Adrenal gland (tissue), 12 donors: Measurements from ENCODE around the gene CXCL11. TPM values are rescaled to one million over a fixed set of nuclear protein-coding genes. Genes with fewer than 3 reads are reported as not detected.

Experiments
- DNase-seq, 7 donors: peaks; one replicate each; pipeline ENCODE4 v3.0.0-alpha.2; 2019 to 2020
- H3K27ac ChIP-seq, 5 donors: fragments of 200-600 bp; sonication (generic) in 4 of 5; 1 replicate in 3 of 5; 2 replicates in 2 of 5; pipeline versions ENCODE4 v1.5.1 to v1.8.0; 2016 to 2020; ENCODE audit warnings: mild to moderate bottlenecking in 1 of 5
- H3K27me3 ChIP-seq: fragments of 200-600 bp; 2 replicates; pipeline ENCODE4 v1.8.0; 2021
- H3K36me3 ChIP-seq, 2 donors: fragments of 200-600 bp; replicated peaks in 1 of 2; 1 replicate in 1 of 2; 2 replicates in 1 of 2; pipeline versions ENCODE4 v1.5.1 to v1.8.0; 2018 to 2022
- H3K4me1 ChIP-seq, 2 donors: fragments of 200-600 bp; replicated peaks in 1 of 2; 1 replicate in 1 of 2; 2 replicates in 1 of 2; pipeline versions ENCODE4 v1.5.1 to v1.8.0; 2018 to 2021
- H3K4me3 ChIP-seq, 4 donors: fragments of 200-600 bp; sonication (generic) in 3 of 4; one replicate each; pipeline ENCODE4 v1.5.1; 2016 to 2018
- H3K9me3 ChIP-seq, 3 donors: fragments of 200-600 bp; sonication (generic) in 1 of 3; replicated peaks in 1 of 3; 1 replicate in 2 of 3; 2 replicates in 1 of 3; pipeline versions ENCODE4 v1.5.1 to v1.8.0; 2016 to 2021
- POLR2A ChIP-seq, 2 donors: fragments of 450-650 bp; IDR thresholded peaks; one replicate each; pipeline ENCODE4 v1.6.1; 2017; ENCODE audit warnings: antibody characterized with exemption in 2 of 2, mild to moderate bottlenecking in 2 of 2, moderate library complexity in 1 of 2
- WGBS, 4 donors: extraction: QIAGEN DNeasy Blood & Tissue Kit in 2 of 4; methylation state at CpG; one replicate each; pipeline versions ENCODE4 v1.1.5 to v1.1.7; 2013 to 2017; 5-methylcytosine and 5-hydroxymethylcytosine counted together
- intact Hi-C, 2 donors: fragments of 100-400 bp; cut with DNase I; formaldehyde crosslinking; loops; one replicate each; pipeline versions ENCODE4 v1.14.1 to v1.15.0; 2022 to 2023
- polyA plus RNA-seq, 3 donors: library from polyadenylated mRNA; stranded (reverse); fragments of 200-250 nt in 2 of 3; fragments of 350-450 nt in 1 of 3; fragmentation: Illumina TruSeq in 1 of 3; extraction: RNeasy Lipid Tissue Mini Kit (QIAGEN cat#74804) in 1 of 3; gene quantifications; one replicate each; pipeline ENCODE4 v1.2.3, GENCODE V29; 2013 to 2014
- total RNA-seq, 9 donors: library from RNA; depleted of rRNA in 4 of 9; stranded (reverse); fragments of >200 nt in 4 of 9; fragments of 120-200 nt in 1 of 9; fragmentation: NEBNext Ultra II Directional in 1 of 9; extraction: Animal tissue kit (Norgen Biotek cat#: 25700) in 1 of 9; gene quantifications; one replicate each; pipeline versions ENCODE4 v1.1.0 to v1.2.4, GENCODE V29; 2013 to 2023
- TF ChIP-seq, protein P1 (sequence below), 6 experiments: fragments of 450-650 bp in 4 of 6; fragments of 200-600 bp in 2 of 6; sonication (generic) in 1 of 6; IDR thresholded peaks; 1 replicate in 5 of 6; 2 replicates in 1 of 6; pipeline versions ENCODE4 v1.5.1 to v1.8.0; 2016 to 2021; ENCODE audit warnings: antibody characterized with exemption in 6 of 6, mild to moderate bottlenecking in 2 of 6, moderate library complexity in 1 of 6
- donor health status: healthy with polysubstance abuse.
- donor health status: Bipolar disorder and iron deficiency.
- donor health status: DM: yes; HTN: yes; CAD: no.
- donor health status: DM: no; HTN: no; CAD: no.
- donor health status: DM: no; HTN: no; CAD: no.
- donor health status: DM: yes; HTN: yes; CAD: no.

Gene CXCL11
- total and polyA plus RNA-seq, 12 donors, result 0.10 to 1.2 (median 0.43) TPM; not detected in 6

DNA sequence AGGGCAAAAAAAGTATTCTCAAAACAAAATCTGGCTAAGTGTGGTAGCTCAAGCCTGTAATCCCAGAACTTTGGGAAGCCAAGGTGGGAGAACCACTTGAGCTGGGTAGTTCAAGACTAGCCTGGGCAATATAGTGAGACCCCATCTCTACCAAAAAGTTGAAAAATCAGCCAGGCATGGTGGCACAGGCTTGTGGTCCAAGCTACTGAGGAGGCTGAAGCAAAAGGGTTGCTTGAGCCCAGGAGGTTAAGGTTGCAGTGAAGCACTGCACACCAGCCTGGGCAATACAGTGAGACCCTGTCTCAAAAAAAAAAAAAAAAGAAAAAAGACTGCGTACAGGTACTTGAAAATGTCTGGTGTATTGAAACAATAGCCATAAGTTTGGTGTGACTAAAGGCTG is 43.4 kb downstream of the CXCL11 start:
- no peaks in the 10 kb centered on the region for H3K9me3 ChIP-seq
- no peak for TF ChIP-seq POLR2A (IDR thresholded peaks at IDR 0.05)
- TF ChIP-seq, protein P1, sequence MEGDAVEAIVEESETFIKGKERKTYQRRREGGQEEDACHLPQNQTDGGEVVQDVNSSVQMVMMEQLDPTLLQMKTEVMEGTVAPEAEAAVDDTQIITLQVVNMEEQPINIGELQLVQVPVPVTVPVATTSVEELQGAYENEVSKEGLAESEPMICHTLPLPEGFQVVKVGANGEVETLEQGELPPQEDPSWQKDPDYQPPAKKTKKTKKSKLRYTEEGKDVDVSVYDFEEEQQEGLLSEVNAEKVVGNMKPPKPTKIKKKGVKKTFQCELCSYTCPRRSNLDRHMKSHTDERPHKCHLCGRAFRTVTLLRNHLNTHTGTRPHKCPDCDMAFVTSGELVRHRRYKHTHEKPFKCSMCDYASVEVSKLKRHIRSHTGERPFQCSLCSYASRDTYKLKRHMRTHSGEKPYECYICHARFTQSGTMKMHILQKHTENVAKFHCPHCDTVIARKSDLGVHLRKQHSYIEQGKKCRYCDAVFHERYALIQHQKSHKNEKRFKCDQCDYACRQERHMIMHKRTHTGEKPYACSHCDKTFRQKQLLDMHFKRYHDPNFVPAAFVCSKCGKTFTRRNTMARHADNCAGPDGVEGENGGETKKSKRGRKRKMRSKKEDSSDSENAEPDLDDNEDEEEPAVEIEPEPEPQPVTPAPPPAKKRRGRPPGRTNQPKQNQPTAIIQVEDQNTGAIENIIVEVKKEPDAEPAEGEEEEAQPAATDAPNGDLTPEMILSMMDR (IDR thresholded peaks at IDR 0.05), result no peak
- no peak for DNase-seq
- intact Hi-C loops, result loop anchor here in 1 of 2 donors (5.0 kb wide), 1 partner anchor 75 kb away; no protein-coding TSS in a partner anchor
- peaks cover 7 to 16% of the 10 kb centered on the region in 2 donors for H3K4me1 ChIP-seq
- H3K36me3 ChIP-seq, result no peaks in the 10 kb centered on the region
- H3K27me3 ChIP-seq, result no peaks in the 10 kb centered on the region
- H3K4me3 ChIP-seq, result no peak overlapping the region
- 67 to 94% (median 80%) methylated on average over 1 of the region's 1 CpG for WGBS, 4 donors
- no peak overlapping the region for H3K27ac ChIP-seq

DNA sequence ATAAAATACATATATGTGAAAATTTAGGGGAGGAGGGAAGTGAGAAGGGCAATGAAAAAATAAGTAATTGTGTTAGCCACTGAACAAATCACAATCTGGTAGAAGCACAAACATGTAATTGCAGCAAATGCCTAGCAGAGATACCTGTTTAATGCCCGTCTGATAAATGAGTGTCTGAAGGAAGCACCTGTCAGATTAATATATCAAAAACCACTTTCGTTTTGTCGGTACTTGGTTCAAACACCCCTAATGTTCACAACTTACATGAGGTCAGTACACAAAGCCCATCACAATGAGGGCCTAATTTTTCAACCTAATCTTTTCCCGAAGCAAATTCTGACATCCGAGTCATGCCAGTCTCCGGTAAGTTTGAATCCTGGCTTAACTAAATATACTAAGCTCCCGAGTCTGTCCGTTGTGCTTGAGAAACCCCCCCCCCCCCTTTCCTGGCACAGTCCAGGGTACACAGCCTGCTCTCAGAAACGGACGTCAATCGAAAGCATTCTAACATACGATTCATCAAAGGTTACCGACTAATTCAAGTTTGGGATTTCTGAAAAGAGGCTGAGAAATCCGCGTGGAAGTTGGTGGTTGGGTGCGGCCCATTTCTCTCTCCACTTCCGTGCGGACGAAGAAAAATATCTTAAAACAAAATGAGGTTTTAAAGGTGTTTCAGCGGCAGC is 45.9 kb downstream of the CXCL11 start:
- TF ChIP-seq POLR2A (IDR thresholded peaks at IDR 0.05), result no peak
- TF ChIP-seq, protein P1 (IDR thresholded peaks at IDR 0.05), result no peak
- Histone ChIP-seq H3K27ac (peak overlapping the region in 4 of 5 donors; percentile 33 to 66 (median 56)), H3K4me1 (peaks cover 7 to 16% of the 10 kb centered on the region in 2 donors), H3K9me3 (no peaks in the 10 kb centered on the region), H3K27me3 (no peaks in the 10 kb centered on the region), H3K36me3 (no peaks in the 10 kb centered on the region), H3K4me3 (peak overlapping the region; percentile 74 to 90 (median 81))
- intact Hi-C loops, result loop anchor here in 1 of 2 donors (5.0 kb wide), 1 partner anchor 77 kb away; no protein-coding TSS in a partner anchor
- DNase-seq, result no peak
- 0 to 1% (median 1%) methylated on average over 20 of the region's 20 CpGs for WGBS, 4 donors

- no peak overlapping the region for H3K4me3 ChIP-seq
- H3K27ac ChIP-seq, result no peak overlapping the region
- peaks cover 0 to 11% of the 10 kb centered on the region in 2 donors for H3K36me3 ChIP-seq
- peak in 1 of 7 donors; percentile 11 for DNase-seq
- intact Hi-C loops, result no loop called here
- no peaks in the 10 kb centered on the region for H3K27me3 ChIP-seq
- H3K9me3 ChIP-seq, result no peaks in the 10 kb centered on the region
- TF ChIP-seq POLR2A (IDR thresholded peaks at IDR 0.05), result no peak
- WGBS, 4 donors, result 58 to 69% (median 63%) methylated on average over 3 of the region's 3 CpGs
- peaks cover 7 to 16% of the 10 kb centered on the region in 2 donors for H3K4me1 ChIP-seq
These were observed 50.8 kb downstream of the CXCL11 start for GRCh38 chr4:75985116-75985515.

Other genes with a start within 250 kb of the CXCL11 start
- under 1 TPM in 2 of 9 donors, not detected in 7; 0.06 to 0.08 TPM for gene PPEF2, start 133.6 kb downstream of the CXCL11 start, total RNA-seq
- under 1 TPM in 1 of 3 donors, not detected in 2; 0.03 TPM for gene PPEF2, start 133.6 kb downstream of the CXCL11 start, polyA plus RNA-seq
- gene NAAA, start 95.1 kb downstream of the CXCL11 start, total RNA-seq, result 10 to 100 TPM; 19.1 to 75.6 (median 30.1) TPM
- gene NAAA, start 95.1 kb downstream of the CXCL11 start, polyA plus RNA-seq, result 10 to 100 TPM in 1 of 3 donors, 1 to 10 TPM in 2; 5.1 to 12.5 (median 7.8) TPM
- gene SDAD1, start 45.1 kb downstream of the CXCL11 start, total RNA-seq, result 10 to 100 TPM; 17.3 to 50.3 (median 32.9) TPM
- gene SDAD1, start 45.1 kb downstream of the CXCL11 start, polyA plus RNA-seq, result 10 to 100 TPM; 11.5 to 56.0 (median 15.8) TPM
- gene CXCL9, start 28.6 kb downstream of the CXCL11 start, total RNA-seq, result 1 to 10 TPM in 3 of 9 donors, under 1 TPM in 5, not detected in 1; 0.11 to 4.7 (median 0.45) TPM
- 1 to 10 TPM in 2 of 3 donors, under 1 TPM in 1; 0.67 to 6.4 (median 1.9) TPM for gene CXCL9, start 28.6 kb downstream of the CXCL11 start, polyA plus RNA-seq
- 10 to 100 TPM in 1 of 9 donors, 1 to 10 TPM in 4, under 1 TPM in 3, not detected in 1; 0.28 to 41.4 (median 1.4) TPM for gene CXCL10, start 12.6 kb downstream of the CXCL11 start, total RNA-seq
- gene CXCL10, start 12.6 kb downstream of the CXCL11 start, polyA plus RNA-seq, result 1 to 10 TPM; 1.1 to 6.8 (median 3.0) TPM
- gene ART3, start 38.6 kb upstream of the CXCL11 start, total RNA-seq, result 1 to 10 TPM in 1 of 9 donors, under 1 TPM in 1, not detected in 7; 0.70 to 1.1 TPM
- under 1 TPM; 0.16 to 0.88 (median 0.55) TPM for gene ART3, start 38.6 kb upstream of the CXCL11 start, polyA plus RNA-seq
- gene NUP54, start 112.3 kb upstream of the CXCL11 start, total RNA-seq, result 10 to 100 TPM; 10.8 to 37.7 (median 23.2) TPM
- 10 to 100 TPM; 19.5 to 22.0 (median 21.6) TPM for gene NUP54, start 112.3 kb upstream of the CXCL11 start, polyA plus RNA-seq
- 100 to 1,000 TPM; 119 to 179 (median 141) TPM for gene SCARB2, start 177.8 kb upstream of the CXCL11 start, total RNA-seq
- 100 to 1,000 TPM in 1 of 3 donors, 10 to 100 TPM in 2; 41.5 to 117 (median 82.9) TPM for gene SCARB2, start 177.8 kb upstream of the CXCL11 start, polyA plus RNA-seq
- gene FAM47E, start 215.7 kb upstream of the CXCL11 start, total RNA-seq, result 1 to 10 TPM; 2.8 to 8.0 (median 4.8) TPM
- 10 to 100 TPM in 1 of 3 donors, 1 to 10 TPM in 2; 6.9 to 23.8 (median 7.7) TPM for gene FAM47E, start 215.7 kb upstream of the CXCL11 start, polyA plus RNA-seq